ENCODE measurements around the gene LSAMP.
A peak's percentile ranks its signal among the peaks of the same experiment; 100 is the strongest.

The LSAMP gene

DNA sequence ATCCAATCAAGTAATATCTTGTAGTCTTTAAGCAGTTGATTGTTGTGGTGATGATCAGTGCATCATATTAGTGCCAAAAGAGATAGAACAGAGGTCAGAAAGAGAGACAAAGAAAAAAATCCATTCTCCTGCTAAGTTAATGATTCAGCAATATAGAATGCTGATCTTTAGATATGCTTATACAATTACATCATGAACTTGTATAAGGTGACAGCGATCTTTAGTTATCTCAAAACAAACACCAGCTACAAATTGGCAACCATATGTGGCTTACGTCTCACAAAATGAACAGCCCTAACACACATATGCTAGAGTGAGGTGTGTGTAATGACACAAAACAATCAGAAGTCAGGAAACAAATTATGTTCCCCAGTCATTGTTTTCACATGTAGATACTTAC is 12.5 kb downstream of the LSAMP start:
- Histone ChIP-seq H3K36me3 (ENCODE audit: control insufficient read depth in 1 of 2, insufficient read depth in 2 of 2, low read length in 2 of 2) (no peaks in the 10 kb centered on the region), H2AK5ac (ENCODE audit: low read length) (no peak overlapping the region), H3K27ac (ENCODE audit: low read depth, low read length) (no peak overlapping the region), H3K9ac (ENCODE audit: low read length) (no peak overlapping the region), H3K79me1 (ENCODE audit: low read length) (no peaks in the 10 kb centered on the region), H3K27me3 (ENCODE audit: insufficient read depth, low read length) (no peaks in the 10 kb centered on the region), H3K18ac (ENCODE audit: low read length) (no peak overlapping the region), H4K12ac (ENCODE audit: low read depth, low read length) (no peak overlapping the region), H3K79me2 (ENCODE audit: control insufficient read depth, insufficient read depth, low read length, poor library complexity) (no peaks in the 10 kb centered on the region), H3K23ac (ENCODE audit: low read length) (no peak overlapping the region), H2BK120ac (ENCODE audit: insufficient read depth, low read length, poor library complexity) (no peak overlapping the region), H3K4me2 (ENCODE audit: low read length) (no peak overlapping the region), H3K4ac (ENCODE audit: low read depth, low read length) (no peak overlapping the region), H2BK12ac (ENCODE audit: low read length) (no peak overlapping the region), H2BK5ac (ENCODE audit: low read depth, low read length, poor library complexity) (no peak overlapping the region), H3K4me3 (ENCODE audit: low read depth, low read length) (no peak overlapping the region), H3K4me1 (ENCODE audit: control insufficient read depth in 1 of 2, insufficient read depth in 2 of 2, low read length in 2 of 2) (no peaks in the 10 kb centered on the region), H3K9me3 (ENCODE audit: insufficient read depth, low read depth, low read length) (no peaks in the 10 kb centered on the region), H4K91ac (ENCODE audit: low read depth, low read length) (no peak overlapping the region), H3K14ac (ENCODE audit: low read length) (no peak overlapping the region), H2AFZ (ENCODE audit: insufficient read depth, low read length, poor library complexity) (no peak overlapping the region), H4K8ac (ENCODE audit: low read depth, low read length) (no peak overlapping the region)
- peak in 1 of 2 donors; percentile 3 for DNase-seq
- WGBS (ENCODE audit: extremely low coverage, insufficient coverage, insufficient read length) = no CpG with 5 or more reads among the region's 2 CpGs

DNA sequence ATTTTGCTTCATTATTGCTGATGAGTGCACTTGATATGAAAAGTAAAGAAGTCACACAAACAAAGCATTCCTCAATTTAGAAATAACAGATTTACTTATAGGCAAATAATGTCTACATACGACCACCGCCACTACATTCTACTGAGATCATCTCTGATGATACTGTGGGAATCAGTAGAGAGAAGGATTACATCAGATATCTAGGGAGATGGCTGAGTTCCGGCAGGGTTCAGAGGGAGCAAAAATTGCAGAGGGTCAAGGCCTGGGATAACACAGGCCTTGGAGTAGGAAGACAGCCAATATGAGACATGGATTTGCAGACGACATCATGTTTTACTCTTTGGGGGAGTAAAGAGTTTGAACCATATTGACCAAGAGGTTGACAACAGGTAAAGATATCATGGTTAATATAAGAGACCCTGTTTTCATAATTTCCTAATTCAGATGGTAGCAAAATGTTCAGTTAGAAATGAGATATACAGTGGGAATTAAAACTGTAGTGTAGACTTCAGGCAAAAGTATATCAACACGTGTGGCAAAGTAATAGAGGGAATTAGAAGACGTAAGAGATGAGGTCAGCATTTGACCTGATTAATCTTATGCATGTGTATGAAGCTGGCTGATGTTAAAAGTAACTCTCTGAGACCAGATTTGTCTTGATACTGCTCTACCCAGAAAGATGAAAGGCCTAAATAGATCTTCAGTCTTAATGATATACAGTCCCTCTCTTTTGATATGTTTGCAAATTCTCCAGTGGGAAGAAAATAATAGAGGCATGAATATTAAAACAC is 15.6 kb downstream of the LSAMP start:
- Histone ChIP-seq H2BK5ac (ENCODE audit: low read depth, low read length, poor library complexity) (no peak overlapping the region), H2BK120ac (ENCODE audit: insufficient read depth, low read length, poor library complexity) (no peak overlapping the region), H3K36me3 (ENCODE audit: control insufficient read depth in 1 of 2, insufficient read depth in 2 of 2, low read length in 2 of 2) (no peaks in the 10 kb centered on the region), H2AFZ (ENCODE audit: insufficient read depth, low read length, poor library complexity) (no peak overlapping the region), H2BK12ac (ENCODE audit: low read length) (no peak overlapping the region), H3K23ac (ENCODE audit: low read length) (no peak overlapping the region), H3K27ac (ENCODE audit: low read depth, low read length) (no peak overlapping the region), H2AK5ac (ENCODE audit: low read length) (no peak overlapping the region), H3K27me3 (ENCODE audit: insufficient read depth, low read length) (no peaks in the 10 kb centered on the region), H3K9me3 (ENCODE audit: insufficient read depth, low read depth, low read length) (no peaks in the 10 kb centered on the region), H3K4me3 (ENCODE audit: low read depth, low read length) (no peak overlapping the region), H3K14ac (ENCODE audit: low read length) (no peak overlapping the region), H4K91ac (ENCODE audit: low read depth, low read length) (no peak overlapping the region), H3K18ac (ENCODE audit: low read length) (no peak overlapping the region), H3K79me2 (ENCODE audit: control insufficient read depth, insufficient read depth, low read length, poor library complexity) (no peaks in the 10 kb centered on the region), H3K4me1 (ENCODE audit: control insufficient read depth in 1 of 2, insufficient read depth in 2 of 2, low read length in 2 of 2) (no peaks in the 10 kb centered on the region), H3K79me1 (ENCODE audit: low read length) (no peaks in the 10 kb centered on the region), H4K12ac (ENCODE audit: low read depth, low read length) (no peak overlapping the region), H4K8ac (ENCODE audit: low read depth, low read length) (no peak overlapping the region), H3K9ac (ENCODE audit: low read length) (no peak overlapping the region), H3K4me2 (ENCODE audit: low read length) (no peak overlapping the region), H3K4ac (ENCODE audit: low read depth, low read length) (no peak overlapping the region)
- WGBS (ENCODE audit: extremely low coverage, insufficient coverage, insufficient read length) = no CpG with 5 or more reads among the region's 6 CpGs
- no peak for DNase-seq

- no peak overlapping the region for H3K4me3 ChIP-seq (ENCODE audit: low read depth, low read length)
- no peaks in the 10 kb centered on the region for H3K4me1 ChIP-seq (ENCODE audit: control insufficient read depth in 1 of 2, insufficient read depth in 2 of 2, low read length in 2 of 2)
- DNase-seq = no peak
- H3K27me3 ChIP-seq (ENCODE audit: insufficient read depth, low read length) = no peaks in the 10 kb centered on the region
- H3K4ac ChIP-seq (ENCODE audit: low read depth, low read length) = no peak overlapping the region
- no peaks in the 10 kb centered on the region for H3K9me3 ChIP-seq (ENCODE audit: insufficient read depth, low read depth, low read length)
- H3K79me1 ChIP-seq (ENCODE audit: low read length) = no peaks in the 10 kb centered on the region
- no peak overlapping the region for H3K27ac ChIP-seq (ENCODE audit: low read depth, low read length)
- H2BK12ac ChIP-seq (ENCODE audit: low read length) = no peak overlapping the region
- H2AFZ ChIP-seq (ENCODE audit: insufficient read depth, low read length, poor library complexity) = no peak overlapping the region
- no peak overlapping the region for H3K23ac ChIP-seq (ENCODE audit: low read length)
- no peak overlapping the region for H2AK5ac ChIP-seq (ENCODE audit: low read length)
- no peak overlapping the region for H4K8ac ChIP-seq (ENCODE audit: low read depth, low read length)
- H3K36me3 ChIP-seq (ENCODE audit: control insufficient read depth in 1 of 2, insufficient read depth in 2 of 2, low read length in 2 of 2) = no peaks in the 10 kb centered on the region
- H3K18ac ChIP-seq (ENCODE audit: low read length) = no peak overlapping the region
- H4K91ac ChIP-seq (ENCODE audit: low read depth, low read length) = no peak overlapping the region
- no CpG with 5 or more reads among the region's 8 CpGs for WGBS (ENCODE audit: extremely low coverage, insufficient coverage, insufficient read length)
- no peak overlapping the region for H3K14ac ChIP-seq (ENCODE audit: low read length)
- no peak overlapping the region for H3K9ac ChIP-seq (ENCODE audit: low read length)
- H2BK120ac ChIP-seq (ENCODE audit: insufficient read depth, low read length, poor library complexity) = no peak overlapping the region
- no peak overlapping the region for H2BK5ac ChIP-seq (ENCODE audit: low read depth, low read length, poor library complexity)
- H3K4me2 ChIP-seq (ENCODE audit: low read length) = no peak overlapping the region
- no peaks in the 10 kb centered on the region for H3K79me2 ChIP-seq (ENCODE audit: control insufficient read depth, insufficient read depth, low read length, poor library complexity)
- no peak overlapping the region for H4K12ac ChIP-seq (ENCODE audit: low read depth, low read length)
Measured at GRCh38 chr3:116426036-116426435, 19.3 kb downstream of the LSAMP start.

DNA sequence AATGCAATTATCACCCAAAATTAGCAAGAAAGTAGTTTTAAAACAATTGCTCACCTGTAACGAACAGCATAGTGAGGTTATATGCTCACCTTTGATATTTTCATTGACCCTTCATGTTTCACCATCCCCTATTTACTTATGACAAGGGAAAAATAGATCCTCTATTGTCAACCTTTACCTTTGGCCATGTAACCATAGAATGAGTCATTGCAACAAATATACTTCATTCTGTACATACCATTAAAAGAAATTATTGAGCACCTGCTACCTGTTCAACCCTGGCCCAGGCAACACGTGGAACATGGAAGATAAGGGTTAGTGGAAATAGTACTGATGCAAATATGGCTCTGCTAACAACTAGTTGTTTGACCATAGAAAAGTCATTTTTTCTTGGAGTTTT is 20.2 kb downstream of the LSAMP start:
- no peaks in the 10 kb centered on the region for H3K36me3 ChIP-seq (ENCODE audit: control insufficient read depth in 1 of 2, insufficient read depth in 2 of 2, low read length in 2 of 2)
- no peak overlapping the region for H3K14ac ChIP-seq (ENCODE audit: low read length)
- no peak overlapping the region for H2AFZ ChIP-seq (ENCODE audit: insufficient read depth, low read length, poor library complexity)
- H4K12ac ChIP-seq (ENCODE audit: low read depth, low read length) = no peak overlapping the region
- H3K79me1 ChIP-seq (ENCODE audit: low read length) = no peaks in the 10 kb centered on the region
- no peak for DNase-seq
- H3K4me2 ChIP-seq (ENCODE audit: low read length) = no peak overlapping the region
- H2BK12ac ChIP-seq (ENCODE audit: low read length) = no peak overlapping the region
- no peak overlapping the region for H3K23ac ChIP-seq (ENCODE audit: low read length)
- H3K9me3 ChIP-seq (ENCODE audit: insufficient read depth, low read depth, low read length) = no peaks in the 10 kb centered on the region
- no peak overlapping the region for H3K4ac ChIP-seq (ENCODE audit: low read depth, low read length)
- no peak overlapping the region for H4K91ac ChIP-seq (ENCODE audit: low read depth, low read length)
- no peak overlapping the region for H3K9ac ChIP-seq (ENCODE audit: low read length)
- no peak overlapping the region for H3K27ac ChIP-seq (ENCODE audit: low read depth, low read length)
- WGBS (ENCODE audit: extremely low coverage, insufficient coverage, insufficient read length) = no CpG with 5 or more reads among the region's 2 CpGs
- no peak overlapping the region for H3K18ac ChIP-seq (ENCODE audit: low read length)
- H4K8ac ChIP-seq (ENCODE audit: low read depth, low read length) = no peak overlapping the region
- H3K4me3 ChIP-seq (ENCODE audit: low read depth, low read length) = no peak overlapping the region
- H2AK5ac ChIP-seq (ENCODE audit: low read length) = no peak overlapping the region
- H3K4me1 ChIP-seq (ENCODE audit: control insufficient read depth in 1 of 2, insufficient read depth in 2 of 2, low read length in 2 of 2) = no peaks in the 10 kb centered on the region
- H2BK5ac ChIP-seq (ENCODE audit: low read depth, low read length, poor library complexity) = no peak overlapping the region
- no peaks in the 10 kb centered on the region for H3K79me2 ChIP-seq (ENCODE audit: control insufficient read depth, insufficient read depth, low read length, poor library complexity)
- H2BK120ac ChIP-seq (ENCODE audit: insufficient read depth, low read length, poor library complexity) = no peak overlapping the region
- no peaks in the 10 kb centered on the region for H3K27me3 ChIP-seq (ENCODE audit: insufficient read depth, low read length)

Data from trophoblast cell (in vitro differentiated cells and primary cell).